ENCODE results near the gene CARD19.

DNA sequence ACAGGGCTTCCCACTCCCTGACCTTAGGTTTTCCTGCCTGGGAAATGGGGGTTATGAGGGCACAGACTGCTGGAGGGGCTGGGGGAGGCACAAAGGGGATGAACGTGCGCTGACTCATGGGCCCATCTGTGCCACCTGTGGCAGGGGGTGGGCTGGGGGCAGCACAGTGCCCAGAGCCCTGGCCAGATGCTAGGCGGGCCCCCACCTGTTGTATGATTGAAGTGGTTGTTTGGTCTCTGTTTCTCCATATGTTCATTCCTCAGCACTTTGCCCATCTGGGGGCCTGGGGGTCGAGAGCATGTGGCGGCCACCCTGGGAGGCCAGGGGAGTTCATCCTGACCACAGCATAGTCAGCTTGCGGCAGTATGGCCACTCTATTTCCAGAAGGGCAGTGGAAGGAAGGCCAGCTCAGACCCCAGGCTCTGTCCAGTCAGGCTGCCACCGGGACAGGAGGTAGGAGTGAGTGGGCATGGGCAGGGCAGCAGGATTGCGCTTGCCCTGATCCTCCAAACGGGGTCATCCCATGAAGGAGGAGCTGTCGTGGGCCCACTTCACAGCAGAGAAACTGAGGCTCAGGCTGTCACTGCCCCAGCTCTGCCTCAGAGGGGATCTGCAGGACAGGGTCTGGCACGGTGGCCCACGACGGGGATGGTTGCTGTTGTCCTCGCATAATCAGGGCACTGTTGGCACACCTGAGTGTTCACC lies 38.9 kb downstream of the CARD19 start:
- TF ChIP-seq, protein P1, sequence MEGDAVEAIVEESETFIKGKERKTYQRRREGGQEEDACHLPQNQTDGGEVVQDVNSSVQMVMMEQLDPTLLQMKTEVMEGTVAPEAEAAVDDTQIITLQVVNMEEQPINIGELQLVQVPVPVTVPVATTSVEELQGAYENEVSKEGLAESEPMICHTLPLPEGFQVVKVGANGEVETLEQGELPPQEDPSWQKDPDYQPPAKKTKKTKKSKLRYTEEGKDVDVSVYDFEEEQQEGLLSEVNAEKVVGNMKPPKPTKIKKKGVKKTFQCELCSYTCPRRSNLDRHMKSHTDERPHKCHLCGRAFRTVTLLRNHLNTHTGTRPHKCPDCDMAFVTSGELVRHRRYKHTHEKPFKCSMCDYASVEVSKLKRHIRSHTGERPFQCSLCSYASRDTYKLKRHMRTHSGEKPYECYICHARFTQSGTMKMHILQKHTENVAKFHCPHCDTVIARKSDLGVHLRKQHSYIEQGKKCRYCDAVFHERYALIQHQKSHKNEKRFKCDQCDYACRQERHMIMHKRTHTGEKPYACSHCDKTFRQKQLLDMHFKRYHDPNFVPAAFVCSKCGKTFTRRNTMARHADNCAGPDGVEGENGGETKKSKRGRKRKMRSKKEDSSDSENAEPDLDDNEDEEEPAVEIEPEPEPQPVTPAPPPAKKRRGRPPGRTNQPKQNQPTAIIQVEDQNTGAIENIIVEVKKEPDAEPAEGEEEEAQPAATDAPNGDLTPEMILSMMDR (IDR thresholded peaks at IDR 0.05): no peak
- no peak for TF ChIP-seq EP300 (IDR thresholded peaks at IDR 0.05)
- TF ChIP-seq POLR2A (IDR thresholded peaks at IDR 0.05): no peak

All from ovary (tissue), 3 donors.